Endodermal cell (in vitro differentiated cells): ENCODE results near the gene GPR37. TPM values are rescaled to one million over a fixed set of nuclear protein-coding genes. Genes with fewer than 3 reads are reported as not detected.

ENCODE experiments used
- DNase-seq: peaks from one replicate; pipeline ENCODE4 v3.0.0-alpha.2; 2017
- H3K27ac ChIP-seq: 2 replicates; pipeline ENCODE4 v1.5.1; 2013; ENCODE audit warnings: mild to moderate bottlenecking, low read depth, low read length, moderate library complexity
- H3K27me3 ChIP-seq: 2 replicates; pipeline ENCODE4 v1.6.1; 2013; ENCODE audit warnings: mild to moderate bottlenecking, low read length, moderate library complexity; ENCODE audit not compliant: insufficient read depth, control insufficient read depth, poor library complexity, severe bottlenecking
- H3K36me3 ChIP-seq: 2 replicates; pipeline ENCODE4 v1.7.0; 2013; ENCODE audit warnings: mild to moderate bottlenecking, low read length, moderate library complexity; ENCODE audit not compliant: control insufficient read depth, insufficient read depth
- H3K4me1 ChIP-seq: one replicate; pipeline ENCODE4 v1.7.0; 2013; ENCODE audit warnings: low read length; ENCODE audit not compliant: control insufficient read depth, insufficient read depth
- H3K4me3 ChIP-seq: 2 replicates; pipeline ENCODE4 v1.5.1; 2013; ENCODE audit warnings: mild to moderate bottlenecking, low read length, moderate library complexity
- H3K9ac ChIP-seq: 2 replicates; pipeline ENCODE4 v1.6.1; 2013; ENCODE audit warnings: mild to moderate bottlenecking, low read length, moderate library complexity; ENCODE audit not compliant: poor library complexity, severe bottlenecking; ENCODE audit errors: extremely low read depth
- H3K9me3 ChIP-seq: 2 replicates; pipeline ENCODE4 v1.6.1; 2013; ENCODE audit warnings: mild to moderate bottlenecking, low read length, moderate library complexity; ENCODE audit not compliant: control insufficient read depth
- H3K27ac Mint-ChIP-seq: 2 replicates; pipeline ENCODE4 v1.8.0; 2020; ENCODE audit warnings: mixed read lengths
- H3K27me3 Mint-ChIP-seq: 2 replicates; pipeline ENCODE4 v1.8.0; 2021; ENCODE audit warnings: mild to moderate bottlenecking, mixed read lengths; ENCODE audit not compliant: insufficient read depth
- H3K36me3 Mint-ChIP-seq: 2 replicates; pipeline ENCODE4 v1.8.0; 2020; ENCODE audit warnings: low read depth, mixed read lengths
- H3K4me1 Mint-ChIP-seq: 2 replicates; pipeline ENCODE4 v1.8.0; 2020; ENCODE audit warnings: mixed read lengths
- H3K4me3 Mint-ChIP-seq: 2 replicates; pipeline ENCODE4 v1.8.0; 2020; ENCODE audit warnings: mild to moderate bottlenecking, moderate library complexity, mixed read lengths
- H3K9me3 Mint-ChIP-seq: 2 replicates; pipeline ENCODE4 v1.8.0; 2020; ENCODE audit warnings: mild to moderate bottlenecking, mixed read lengths
- CTCF ChIP-seq: fragments of 200-600 bp; sonication (generic); conservative IDR thresholded peaks from 2 replicates; pipeline ENCODE4 v1.5.0; 2021; ENCODE audit warnings: antibody characterized with exemption, mild to moderate bottlenecking
- WGBS, 2 experiments: methylation state at CpG; one replicate each; pipeline versions ENCODE4 v1.1.5 to v1.1.7; 2013; ENCODE audit warnings: missing lambda C conversion rate in 2 of 2, mixed read lengths in 1 of 2; ENCODE audit not compliant: insufficient coverage in 1 of 2, insufficient read length in 1 of 2; 5-methylcytosine and 5-hydroxymethylcytosine counted together
- total RNA-seq, 2 donors: library from RNA; stranded (reverse); fragmentation: NEBNext Ultra II Directional in 1 of 2; extraction: Animal tissue kit (Norgen Biotek cat#: 25700) in 1 of 2; gene quantifications; 2 replicates in 1 of 2; 3 replicates in 1 of 2; pipeline ENCODE4 v1.2.1, GENCODE V29; 2021

GPR37 gene
- total RNA-seq, 2 donors from 2014 or later, result 31.6 to 33.1 TPM

- 83 to 89% methylated on average over 2 of the region's 2 CpGs for WGBS, 2 experiments
- Mint-ChIP-seq H3K4me1 (peaks cover 20% of the 10 kb centered on the region), H3K9me3 (peaks cover 9% of the 10 kb centered on the region)
Observed at GRCh38 chr7:124723012-124723411, 42.6 kb downstream of the GPR37 start.

GRCh38 chr7:124722292-124722691 is 43.3 kb downstream of the GPR37 start:
- no peak overlapping the region for H3K4me3 ChIP-seq
- no peak overlapping the region for H3K9ac ChIP-seq
- H3K27ac Mint-ChIP-seq, result no peak overlapping the region
- WGBS, 2 experiments, result 86 to 94% methylated on average over 3 of the region's 3 CpGs
- H3K36me3 Mint-ChIP-seq, result peaks cover 1% of the 10 kb centered on the region
- H3K4me3 Mint-ChIP-seq, result no peak overlapping the region
- peaks cover 20% of the 10 kb centered on the region for H3K4me1 Mint-ChIP-seq
- DNase-seq, result no peak
- H3K27ac ChIP-seq, result no peak overlapping the region
- no peaks in the 10 kb centered on the region for H3K27me3 ChIP-seq
- H3K9me3 Mint-ChIP-seq, result peaks cover 3% of the 10 kb centered on the region
- H3K36me3 ChIP-seq, result no peaks in the 10 kb centered on the region
- TF ChIP-seq CTCF, result no peak
- no peaks in the 10 kb centered on the region for H3K27me3 Mint-ChIP-seq
- H3K9me3 ChIP-seq, result peaks cover 2% of the 10 kb centered on the region
- H3K4me1 ChIP-seq, result peaks cover 4% of the 10 kb centered on the region

More at GRCh38 chr7:124723012-124723411, 42.6 kb downstream of the GPR37 start:
- Histone ChIP-seq H3K9ac (no peak overlapping the region), H3K27ac (no peak overlapping the region), H3K27me3 (no peaks in the 10 kb centered on the region), H3K36me3 (no peaks in the 10 kb centered on the region), H3K9me3 (peaks cover 9% of the 10 kb centered on the region), H3K4me1 (peaks cover 4% of the 10 kb centered on the region), H3K4me3 (no peak overlapping the region)
- Mint-ChIP-seq H3K36me3 (peaks cover 2% of the 10 kb centered on the region), H3K27ac (no peak overlapping the region), H3K4me3 (no peak overlapping the region), H3K27me3 (no peaks in the 10 kb centered on the region)
- DNase-seq, result no peak
- TF ChIP-seq CTCF, result no peak

- no peak for DNase-seq
- TF ChIP-seq CTCF, result no peak
- peaks cover 6% of the 10 kb centered on the region for H3K9me3 Mint-ChIP-seq
- H3K27ac ChIP-seq, result no peak overlapping the region
- H3K4me1 Mint-ChIP-seq, result peaks cover 16% of the 10 kb centered on the region
- no peaks in the 10 kb centered on the region for H3K27me3 ChIP-seq
- no peaks in the 10 kb centered on the region for H3K27me3 Mint-ChIP-seq
- no peaks in the 10 kb centered on the region for H3K36me3 ChIP-seq
- H3K36me3 Mint-ChIP-seq, result no peaks in the 10 kb centered on the region
- 60 to 64% methylated on average over 1 of the region's 1 CpG for WGBS, 2 experiments
- no peak overlapping the region for H3K9ac ChIP-seq
- peaks cover 4% of the 10 kb centered on the region for H3K4me1 ChIP-seq
- H3K27ac Mint-ChIP-seq, result no peak overlapping the region
- no peak overlapping the region for H3K4me3 Mint-ChIP-seq
- peaks cover 4% of the 10 kb centered on the region for H3K9me3 ChIP-seq
- H3K4me3 ChIP-seq, result no peak overlapping the region
Observed at GRCh38 chr7:124720195-124720594, 45.4 kb downstream of the GPR37 start.
